Neural cell (in vitro differentiated cells): ENCODE results near the gene LRRK2. TPM values are rescaled to one million over a fixed set of nuclear protein-coding genes. Genes with fewer than 3 reads are reported as not detected.

Experiments used
- H2AFZ ChIP-seq: fragments of 200-600, 300-800 bp; sonication (generic), shearing (Covaris generic); 2 replicates; pipeline ENCODE4 v1.6.0; 2014; ENCODE audit warnings: low read depth, mild to moderate bottlenecking, antibody characterized with exemption, low read length, moderate library complexity
- H3F3A ChIP-seq: fragments of 200-600 bp; shearing (Covaris generic); 2 replicates; pipeline ENCODE4 v1.6.1; 2016; ENCODE audit warnings: mild to moderate bottlenecking, moderate library complexity, mixed read lengths, antibody characterized with exemption, low read length; ENCODE audit not compliant: insufficient read depth, poor library complexity, severe bottlenecking
- H3K27ac ChIP-seq: fragments of 200-600, 300-800 bp; sonication (generic), shearing (Covaris generic); 2 replicates; pipeline ENCODE4 v1.5.1; 2014; ENCODE audit warnings: mild to moderate bottlenecking, low read length, moderate library complexity
- H3K27me3 ChIP-seq: fragments of 300-800, 200-600 bp; sonication (generic), shearing (Covaris generic); 2 replicates; pipeline ENCODE4 v1.6.0; 2014; ENCODE audit warnings: mild to moderate bottlenecking, low read depth, low read length, moderate library complexity; ENCODE audit not compliant: insufficient read depth
- H3K36me3 ChIP-seq: fragments of 300-800, 200-600 bp; sonication (generic), shearing (Covaris generic); 2 replicates; pipeline ENCODE4 v1.5.1; 2014; ENCODE audit warnings: mild to moderate bottlenecking, antibody characterized with exemption, low read length, moderate library complexity; ENCODE audit not compliant: insufficient read depth
- H3K4me2 ChIP-seq: fragments of 300-800, 200-600 bp; sonication (generic), shearing (Covaris generic); 2 replicates; pipeline ENCODE4 v1.6.0; 2014; ENCODE audit warnings: mild to moderate bottlenecking, low read length
- H3K4me3 ChIP-seq: fragments of 300-800, 200-600 bp; sonication (generic), shearing (Covaris generic); 2 replicates; pipeline ENCODE4 v1.5.1; 2014; ENCODE audit warnings: mild to moderate bottlenecking, low read length, moderate library complexity
- H3K79me2 ChIP-seq: fragments of 200-600 bp; shearing (Covaris generic); replicated peaks from 2 replicates; pipeline ENCODE4 v1.6.0; 2014; ENCODE audit warnings: mild to moderate bottlenecking, low read length, moderate library complexity; ENCODE audit not compliant: insufficient read depth
- H3K9ac ChIP-seq: fragments of 300-800, 200-600 bp; sonication (generic), shearing (Covaris generic); 2 replicates; pipeline ENCODE4 v1.6.1; 2016; ENCODE audit warnings: mild to moderate bottlenecking, low read length, mixed read lengths
- H3K9me2 ChIP-seq: fragments of 200-600 bp; shearing (Covaris generic); 2 replicates; pipeline ENCODE4 v1.6.1; 2016; ENCODE audit warnings: mild to moderate bottlenecking, low read length, mixed read lengths; ENCODE audit not compliant: insufficient read depth
- H3K9me3 ChIP-seq: fragments of 200-600, 300-800 bp; sonication (generic), shearing (Covaris generic); 2 replicates; pipeline ENCODE4 v1.6.1; 2016; ENCODE audit warnings: mild to moderate bottlenecking, mixed run types, low read length, moderate library complexity, mixed read lengths
- H4K20me1 ChIP-seq: fragments of 200-600 bp; shearing (Covaris generic); 2 replicates; pipeline ENCODE4 v1.6.1; 2016; ENCODE audit warnings: mild to moderate bottlenecking, mixed run types; ENCODE audit not compliant: insufficient read depth
- EP300 ChIP-seq: fragments of 450-650 bp; conservative IDR thresholded peaks from 2 replicates; pipeline ENCODE4 v1.6.1; 2014; ENCODE audit warnings: antibody characterized with exemption, mild to moderate bottlenecking, moderate library complexity; ENCODE audit not compliant: poor library complexity, severe bottlenecking
- EZH2 ChIP-seq: fragments of 200-600, 300-800 bp; shearing (Covaris generic), sonication (generic); IDR thresholded peaks from 2 replicates; pipeline ENCODE4 v1.6.1; 2014; ENCODE audit warnings: antibody characterized with exemption, low read length, borderline replicate concordance, mild to moderate bottlenecking; ENCODE audit not compliant: insufficient read depth, poor library complexity, severe bottlenecking
- MXI1 ChIP-seq: fragments of 450-650 bp; conservative IDR thresholded peaks from 2 replicates; pipeline ENCODE4 v1.6.1; 2014; ENCODE audit warnings: antibody characterized with exemption, mild to moderate bottlenecking; ENCODE audit not compliant: poor library complexity, severe bottlenecking
- POLR2AphosphoS5 ChIP-seq: IDR thresholded peaks from 2 replicates; pipeline ENCODE4 v1.6.1; 2012
- RAD21 ChIP-seq: fragments of 450-650 bp; conservative IDR thresholded peaks from 2 replicates; pipeline ENCODE4 v1.6.1; 2014; ENCODE audit warnings: antibody characterized with exemption, mild to moderate bottlenecking, moderate library complexity
- SMC3 ChIP-seq: fragments of 450-650 bp; conservative IDR thresholded peaks from 2 replicates; pipeline ENCODE4 v1.6.1; 2014; ENCODE audit warnings: antibody characterized with exemption, mild to moderate bottlenecking, moderate library complexity; ENCODE audit not compliant: poor library complexity
- TAF1 ChIP-seq: IDR thresholded peaks from 2 replicates; pipeline ENCODE4 v1.6.1; 2012; ENCODE audit warnings: low read depth
- polyA plus RNA-seq: library from polyadenylated mRNA; depleted of rRNA; stranded (reverse); fragments of >200 nt; gene quantifications from 2 replicates; pipeline ENCODE4 v1.2.3, GENCODE V29; 2014
- TF ChIP-seq, protein P1 (sequence below): IDR thresholded peaks from 2 replicates; pipeline ENCODE4 v1.6.1; 2012; ENCODE audit warnings: borderline replicate concordance
- TF ChIP-seq, protein P2 (sequence below): fragments of 450-650 bp; IDR thresholded peaks from 2 replicates; pipeline ENCODE4 v1.5.1; 2014; ENCODE audit warnings: antibody characterized with exemption, mild to moderate bottlenecking, moderate library complexity; ENCODE audit not compliant: poor library complexity, severe bottlenecking

The LRRK2 gene
- polyA plus RNA-seq, 1 donor from 2014 or later = 0.54 TPM

DNA sequence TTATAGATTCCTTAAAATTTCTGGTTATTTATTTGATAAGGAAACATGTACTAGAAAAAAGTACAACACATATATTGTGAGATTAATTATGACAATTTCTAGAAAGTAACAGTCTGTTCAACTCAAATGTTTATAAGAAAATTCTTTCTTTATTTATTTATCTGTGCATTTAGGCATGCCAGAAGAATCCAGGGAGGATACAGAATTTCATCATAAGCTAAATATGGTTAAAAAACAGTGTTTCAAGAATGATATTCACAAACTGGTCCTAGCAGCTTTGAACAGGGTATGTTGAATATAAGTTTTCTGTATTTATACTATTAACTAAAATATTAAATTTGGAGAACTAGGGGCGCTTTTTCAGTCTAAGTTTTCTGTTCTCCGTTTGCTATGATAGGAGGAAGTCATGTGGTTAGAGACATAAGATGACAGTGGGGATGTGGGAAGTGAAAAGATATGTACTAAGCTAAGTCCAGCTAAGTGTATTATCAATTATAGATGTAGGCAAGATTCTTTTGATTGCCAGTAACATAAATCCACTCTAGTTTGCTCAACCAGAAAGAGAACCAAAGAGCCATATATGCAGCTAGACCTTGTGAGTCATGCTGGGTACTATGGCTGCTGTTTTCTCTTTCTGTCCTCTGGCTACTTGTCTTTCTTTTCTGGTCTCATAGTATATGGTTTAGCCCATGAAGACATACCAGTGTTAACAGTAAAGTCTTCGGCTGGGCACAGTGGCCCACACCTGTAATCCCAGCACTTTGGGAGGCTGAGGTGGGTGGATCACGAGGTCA, 39.0 kb downstream of the LRRK2 start:
- no peaks in the 10 kb centered on the region for H3K9me3 ChIP-seq
- no peaks in the 10 kb centered on the region for H3K9me2 ChIP-seq
- H3K36me3 ChIP-seq = no peaks in the 10 kb centered on the region
- H3K27me3 ChIP-seq = no peaks in the 10 kb centered on the region
- no peak overlapping the region for H3K9ac ChIP-seq
- no peak overlapping the region for H3K4me2 ChIP-seq
- H3K79me2 ChIP-seq = no peaks in the 10 kb centered on the region
- TF ChIP-seq EP300 = no peak
- no peak for TF ChIP-seq TAF1
- no peak for TF ChIP-seq POLR2AphosphoS5
- TF ChIP-seq RAD21 = no peak
- no peaks in the 10 kb centered on the region for H3F3A ChIP-seq
- no peaks in the 10 kb centered on the region for H4K20me1 ChIP-seq
- H3K4me3 ChIP-seq = no peak overlapping the region
- no peak overlapping the region for H3K27ac ChIP-seq
- no peak overlapping the region for H2AFZ ChIP-seq

DNA sequence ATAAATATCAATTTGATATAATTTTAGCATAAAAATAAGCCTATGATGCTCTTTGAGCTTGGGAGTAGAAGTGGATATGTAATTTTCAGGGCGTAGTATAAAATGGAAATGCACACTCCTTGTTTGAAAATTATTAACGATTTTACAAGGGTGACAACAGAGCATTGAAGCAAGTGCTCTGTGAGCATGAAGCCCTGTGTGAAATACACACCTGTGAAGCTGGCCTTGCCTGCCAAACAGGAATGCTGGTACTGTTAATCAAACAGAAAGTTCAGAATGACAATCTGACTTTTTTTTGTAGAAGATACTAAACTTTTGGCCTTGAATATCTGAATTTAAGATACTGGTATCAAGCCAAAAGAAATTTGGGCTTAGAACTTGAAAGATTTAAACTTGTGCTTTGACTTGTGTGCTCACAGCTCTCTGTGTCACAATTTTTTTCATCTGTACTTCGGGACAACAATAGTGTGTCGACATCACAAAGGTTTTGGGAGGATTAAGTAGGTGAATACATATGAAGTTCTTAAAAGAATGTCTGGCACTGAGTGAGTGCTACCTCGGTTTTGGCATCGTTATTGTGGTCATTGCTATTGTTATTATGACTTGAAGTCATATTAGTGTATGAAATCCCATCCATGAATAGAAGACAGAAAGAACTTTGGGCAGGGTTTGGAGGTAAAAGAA, 47.3 kb downstream of the LRRK2 start:
- H3K4me2 ChIP-seq = no peak overlapping the region
- no peaks in the 10 kb centered on the region for H3K9me3 ChIP-seq
- no peak overlapping the region for H3K4me3 ChIP-seq
- H3K27ac ChIP-seq = no peak overlapping the region
- no peaks in the 10 kb centered on the region for H4K20me1 ChIP-seq
- no peaks in the 10 kb centered on the region for H3K79me2 ChIP-seq
- H3K9me2 ChIP-seq = no peaks in the 10 kb centered on the region
- H3F3A ChIP-seq = no peaks in the 10 kb centered on the region
- no peaks in the 10 kb centered on the region for H3K36me3 ChIP-seq
- no peak overlapping the region for H3K9ac ChIP-seq
- H3K27me3 ChIP-seq = no peaks in the 10 kb centered on the region
- no peak overlapping the region for H2AFZ ChIP-seq
- TF ChIP-seq RAD21 = no peak
- TF ChIP-seq EP300 = no peak
- TF ChIP-seq, protein P1, sequence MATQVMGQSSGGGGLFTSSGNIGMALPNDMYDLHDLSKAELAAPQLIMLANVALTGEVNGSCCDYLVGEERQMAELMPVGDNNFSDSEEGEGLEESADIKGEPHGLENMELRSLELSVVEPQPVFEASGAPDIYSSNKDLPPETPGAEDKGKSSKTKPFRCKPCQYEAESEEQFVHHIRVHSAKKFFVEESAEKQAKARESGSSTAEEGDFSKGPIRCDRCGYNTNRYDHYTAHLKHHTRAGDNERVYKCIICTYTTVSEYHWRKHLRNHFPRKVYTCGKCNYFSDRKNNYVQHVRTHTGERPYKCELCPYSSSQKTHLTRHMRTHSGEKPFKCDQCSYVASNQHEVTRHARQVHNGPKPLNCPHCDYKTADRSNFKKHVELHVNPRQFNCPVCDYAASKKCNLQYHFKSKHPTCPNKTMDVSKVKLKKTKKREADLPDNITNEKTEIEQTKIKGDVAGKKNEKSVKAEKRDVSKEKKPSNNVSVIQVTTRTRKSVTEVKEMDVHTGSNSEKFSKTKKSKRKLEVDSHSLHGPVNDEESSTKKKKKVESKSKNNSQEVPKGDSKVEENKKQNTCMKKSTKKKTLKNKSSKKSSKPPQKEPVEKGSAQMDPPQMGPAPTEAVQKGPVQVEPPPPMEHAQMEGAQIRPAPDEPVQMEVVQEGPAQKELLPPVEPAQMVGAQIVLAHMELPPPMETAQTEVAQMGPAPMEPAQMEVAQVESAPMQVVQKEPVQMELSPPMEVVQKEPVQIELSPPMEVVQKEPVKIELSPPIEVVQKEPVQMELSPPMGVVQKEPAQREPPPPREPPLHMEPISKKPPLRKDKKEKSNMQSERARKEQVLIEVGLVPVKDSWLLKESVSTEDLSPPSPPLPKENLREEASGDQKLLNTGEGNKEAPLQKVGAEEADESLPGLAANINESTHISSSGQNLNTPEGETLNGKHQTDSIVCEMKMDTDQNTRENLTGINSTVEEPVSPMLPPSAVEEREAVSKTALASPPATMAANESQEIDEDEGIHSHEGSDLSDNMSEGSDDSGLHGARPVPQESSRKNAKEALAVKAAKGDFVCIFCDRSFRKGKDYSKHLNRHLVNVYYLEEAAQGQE = no peak
- TF ChIP-seq, protein P2, sequence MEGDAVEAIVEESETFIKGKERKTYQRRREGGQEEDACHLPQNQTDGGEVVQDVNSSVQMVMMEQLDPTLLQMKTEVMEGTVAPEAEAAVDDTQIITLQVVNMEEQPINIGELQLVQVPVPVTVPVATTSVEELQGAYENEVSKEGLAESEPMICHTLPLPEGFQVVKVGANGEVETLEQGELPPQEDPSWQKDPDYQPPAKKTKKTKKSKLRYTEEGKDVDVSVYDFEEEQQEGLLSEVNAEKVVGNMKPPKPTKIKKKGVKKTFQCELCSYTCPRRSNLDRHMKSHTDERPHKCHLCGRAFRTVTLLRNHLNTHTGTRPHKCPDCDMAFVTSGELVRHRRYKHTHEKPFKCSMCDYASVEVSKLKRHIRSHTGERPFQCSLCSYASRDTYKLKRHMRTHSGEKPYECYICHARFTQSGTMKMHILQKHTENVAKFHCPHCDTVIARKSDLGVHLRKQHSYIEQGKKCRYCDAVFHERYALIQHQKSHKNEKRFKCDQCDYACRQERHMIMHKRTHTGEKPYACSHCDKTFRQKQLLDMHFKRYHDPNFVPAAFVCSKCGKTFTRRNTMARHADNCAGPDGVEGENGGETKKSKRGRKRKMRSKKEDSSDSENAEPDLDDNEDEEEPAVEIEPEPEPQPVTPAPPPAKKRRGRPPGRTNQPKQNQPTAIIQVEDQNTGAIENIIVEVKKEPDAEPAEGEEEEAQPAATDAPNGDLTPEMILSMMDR = no peak
- TF ChIP-seq MXI1 = no peak
- TF ChIP-seq TAF1 = no peak
- TF ChIP-seq POLR2AphosphoS5 = no peak
- TF ChIP-seq SMC3 = no peak
- TF ChIP-seq EZH2 = no peak
